Fibroblast of the aortic adventitia (primary cell): ENCODE data around the gene DDX50. TPM values are rescaled to one million over a fixed set of nuclear protein-coding genes. Genes with fewer than 3 reads are reported as not detected.

Experiments
- DNase-seq: peaks from one replicate; pipeline ENCODE4 v3.0.0-alpha.2; 2010; ENCODE audit warnings: low read depth
- H3K4me3 ChIP-seq: 2 replicates; pipeline ENCODE4 v1.5.1; 2011; ENCODE audit warnings: low read depth, mild to moderate bottlenecking, control low read depth, low read length, moderate library complexity
- small RNA-seq: library from RNA; depleted of rRNA; stranded (forward); fragments of <200 nt; gene quantifications from one replicate; pipeline ENCODE3, GENCODE V24; 2012
- total RNA-seq: library from RNA; depleted of rRNA; stranded (reverse); fragments of >200 nt; gene quantifications from 2 replicates; pipeline ENCODE4 v1.2.3, GENCODE V29; 2012; ENCODE audit warnings: low replicate concordance
- TF ChIP-seq, protein P1 (sequence below): IDR thresholded peaks from 2 replicates; pipeline ENCODE4 v1.5.1; 2011; ENCODE audit warnings: mild to moderate bottlenecking, low read length, control low read depth, inconsistent platforms; ENCODE audit not compliant: insufficient read depth

DDX50 gene
- total RNA-seq, 1 donor = 52.6 TPM

DNA sequence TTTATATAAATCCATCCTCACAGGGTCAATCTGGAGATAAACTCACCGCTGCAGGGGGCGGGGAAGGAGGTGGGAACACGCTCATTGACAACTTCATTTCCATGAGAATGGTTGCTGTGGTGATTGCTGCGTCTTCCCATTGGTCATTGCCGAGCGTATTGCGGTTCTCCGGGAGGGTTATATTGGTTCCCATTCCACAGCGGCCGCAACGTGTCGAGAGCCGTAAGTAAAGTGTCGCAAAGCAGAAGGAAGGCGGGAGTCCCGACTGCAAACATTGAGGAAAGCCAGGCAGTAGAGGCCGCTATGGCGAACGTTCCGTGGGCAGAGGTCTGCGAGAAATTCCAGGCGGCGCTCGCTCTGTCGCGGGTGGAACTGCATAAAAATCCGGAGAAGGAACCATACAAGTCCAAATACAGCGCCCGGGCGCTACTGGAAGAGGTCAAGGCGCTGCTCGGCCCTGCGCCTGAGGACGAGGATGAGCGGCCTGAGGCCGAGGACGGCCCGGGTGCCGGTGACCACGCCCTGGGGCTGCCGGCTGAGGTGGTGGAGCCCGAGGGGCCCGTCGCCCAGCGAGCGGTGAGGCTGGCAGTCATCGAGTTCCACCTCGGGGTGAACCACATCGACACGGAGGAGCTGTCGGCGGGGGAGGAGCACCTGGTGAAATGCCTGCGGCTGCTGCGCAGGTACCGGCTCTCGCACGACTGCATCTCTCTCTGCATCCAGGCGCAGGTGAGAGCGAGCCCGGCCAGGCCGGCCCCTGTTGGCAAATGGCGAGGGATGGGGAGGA lies 87.6 kb downstream of the DDX50 start, which contains the start of gene KIFBP:
Gene KIFBP (plus strand): TSS at position 274 of the 787 bp plus-strand sequence. CDS start 30 bp downstream, at position 304.
- TF ChIP-seq, protein P1, sequence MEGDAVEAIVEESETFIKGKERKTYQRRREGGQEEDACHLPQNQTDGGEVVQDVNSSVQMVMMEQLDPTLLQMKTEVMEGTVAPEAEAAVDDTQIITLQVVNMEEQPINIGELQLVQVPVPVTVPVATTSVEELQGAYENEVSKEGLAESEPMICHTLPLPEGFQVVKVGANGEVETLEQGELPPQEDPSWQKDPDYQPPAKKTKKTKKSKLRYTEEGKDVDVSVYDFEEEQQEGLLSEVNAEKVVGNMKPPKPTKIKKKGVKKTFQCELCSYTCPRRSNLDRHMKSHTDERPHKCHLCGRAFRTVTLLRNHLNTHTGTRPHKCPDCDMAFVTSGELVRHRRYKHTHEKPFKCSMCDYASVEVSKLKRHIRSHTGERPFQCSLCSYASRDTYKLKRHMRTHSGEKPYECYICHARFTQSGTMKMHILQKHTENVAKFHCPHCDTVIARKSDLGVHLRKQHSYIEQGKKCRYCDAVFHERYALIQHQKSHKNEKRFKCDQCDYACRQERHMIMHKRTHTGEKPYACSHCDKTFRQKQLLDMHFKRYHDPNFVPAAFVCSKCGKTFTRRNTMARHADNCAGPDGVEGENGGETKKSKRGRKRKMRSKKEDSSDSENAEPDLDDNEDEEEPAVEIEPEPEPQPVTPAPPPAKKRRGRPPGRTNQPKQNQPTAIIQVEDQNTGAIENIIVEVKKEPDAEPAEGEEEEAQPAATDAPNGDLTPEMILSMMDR = peak; percentile 64
- peak; percentile 98 for DNase-seq
- H3K4me3 ChIP-seq = peak within 1 kb of the TSS; percentile 91

DNA sequence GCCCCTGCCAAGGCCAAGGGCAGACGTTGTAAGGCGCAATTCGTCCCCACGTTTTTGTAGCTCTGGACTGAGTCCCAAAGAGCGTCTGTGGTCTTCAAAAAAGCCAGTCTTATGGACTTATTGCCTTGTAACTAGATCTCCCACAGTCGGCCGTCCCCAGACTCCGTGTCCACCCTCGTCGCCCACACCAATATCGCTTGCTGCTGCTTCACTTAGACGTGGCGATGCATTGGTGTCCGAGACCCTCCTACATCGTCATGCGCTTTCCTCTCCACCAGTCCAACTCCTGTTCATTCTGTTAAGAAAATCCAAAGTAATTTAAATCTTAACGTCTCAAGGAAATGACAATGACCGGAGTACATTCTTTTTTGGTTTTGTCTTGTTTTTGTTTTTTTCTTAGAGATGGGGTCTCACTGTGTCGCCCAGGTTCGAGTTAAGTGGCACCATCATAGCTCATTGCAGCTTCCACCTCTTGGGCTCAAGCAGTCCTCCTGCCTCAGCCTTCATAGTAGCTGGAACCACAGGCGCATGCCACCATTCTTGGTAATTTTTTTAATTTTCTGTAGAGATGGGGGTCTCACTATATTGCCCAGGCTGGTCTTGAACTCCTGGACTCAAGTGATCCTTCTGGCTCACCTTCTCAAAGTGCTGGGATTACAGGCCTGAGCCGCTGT lies 88.3 kb downstream of the DDX50 start:
- DNase-seq = peak; percentile 29
- peak overlapping the region; percentile 91 for H3K4me3 ChIP-seq
- TF ChIP-seq, protein P1 = no peak

DNA sequence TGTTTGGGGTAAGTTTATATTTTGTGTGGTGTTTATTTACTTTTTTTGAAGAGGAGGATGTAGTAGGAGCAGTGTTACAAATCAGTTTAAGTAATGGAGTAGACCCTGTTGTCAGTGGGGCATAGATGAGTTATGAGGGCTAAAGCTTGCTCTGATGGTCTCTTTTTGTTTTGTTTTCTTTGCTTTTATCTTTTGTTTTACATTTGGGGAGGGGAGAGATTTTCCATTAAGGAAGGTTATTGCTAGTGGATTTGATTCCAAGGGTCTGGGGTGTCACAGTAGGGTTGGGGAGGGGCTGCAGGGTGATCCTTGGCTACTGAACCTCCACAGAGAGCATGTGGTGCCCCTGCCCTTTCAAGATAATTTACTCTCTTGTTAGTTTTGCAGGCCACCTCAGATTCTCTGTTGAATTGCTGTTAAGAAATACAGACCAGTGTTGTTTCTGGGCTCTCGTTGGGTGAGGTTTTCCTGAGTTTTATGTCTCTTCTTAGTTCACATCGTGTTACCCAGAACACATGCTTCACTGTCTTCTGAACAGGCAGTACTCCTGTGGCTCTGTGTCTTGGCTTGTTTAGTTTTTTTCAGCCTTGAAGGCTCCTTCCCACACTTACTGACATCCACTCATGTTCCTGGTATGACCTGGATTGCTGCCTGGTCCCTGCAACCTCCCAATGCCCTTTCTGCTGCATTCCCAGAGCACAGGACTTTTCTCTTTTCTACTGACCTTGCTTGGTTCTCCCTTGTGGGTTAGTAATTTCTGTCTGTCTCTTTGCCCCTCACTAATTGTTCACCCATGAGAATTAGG lies 91.7 kb downstream of the DDX50 start:
- no peak overlapping the region for H3K4me3 ChIP-seq
- TF ChIP-seq, protein P1 = no peak
- peak; percentile 94 for DNase-seq

Small RNA genes within 50 kb of the gene (small RNA-seq; reads per million reads assigned to genes)
- gene RNU6-571P = not detected

Other genes starting within 250 kb of the DDX50 start
- 57.1 and 166 TPM in 2 replicates for gene CCAR1, start 180.1 kb upstream of the DDX50 start, total RNA-seq
- gene STOX1, start 73.8 kb upstream of the DDX50 start, total RNA-seq = 0.09 TPM in 1 of 2 replicates, not detected in the other
- gene DDX21, start 54.9 kb downstream of the DDX50 start, total RNA-seq = 61.9 and 63.1 TPM in 2 replicates
- gene KIFBP, start 87.5 kb downstream of the DDX50 start, total RNA-seq = 37.9 and 59.3 TPM in 2 replicates
- 65.8 and 127 TPM in 2 replicates for gene SRGN, start 186.8 kb downstream of the DDX50 start, total RNA-seq
- gene VPS26A, start 222.9 kb downstream of the DDX50 start, total RNA-seq = 49.2 and 54.9 TPM in 2 replicates